ENCODE results near the gene AGBL3.
"Not testable (repeated sequence)": the region's sequence is repeated elsewhere in the genome, so short reads cannot be mapped to it uniquely, and the experiment has no call there.

DNA sequence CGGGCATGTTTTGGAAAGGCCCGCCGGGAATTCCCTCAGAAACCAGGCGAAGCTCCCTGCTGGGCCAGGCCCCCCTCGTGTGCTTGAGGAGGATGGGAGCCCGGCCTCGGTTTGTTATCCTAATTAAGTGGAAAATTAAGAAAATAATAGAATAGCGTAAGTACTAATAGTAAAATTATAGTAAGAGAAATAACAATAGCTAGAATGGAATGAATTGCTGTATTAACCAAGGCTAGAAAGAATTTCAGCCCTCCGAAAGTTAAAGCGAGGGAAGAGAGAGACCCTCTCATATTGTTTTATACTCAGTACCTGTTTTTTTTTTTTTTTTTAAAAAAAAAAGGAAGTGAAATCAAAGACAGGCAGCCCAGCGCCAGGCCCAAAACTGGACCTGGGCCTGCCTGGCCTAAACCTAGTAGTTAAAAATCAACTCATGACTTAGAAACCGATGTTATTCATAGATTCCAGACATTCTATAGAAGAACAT, 184.7 kb downstream of the AGBL3 start:
- not testable (repeated sequence) for TF ChIP-seq SP1 (IDR thresholded peaks at IDR 0.05); TARDBP (IDR thresholded peaks at IDR 0.05); FOXA1 (IDR thresholded peaks at IDR 0.05); FOXM1 (IDR thresholded peaks at IDR 0.05; ENCODE audit: borderline replicate concordance); FOXK2 (IDR thresholded peaks at IDR 0.05); HDGF (IDR thresholded peaks at IDR 0.05; ENCODE audit: borderline replicate concordance); BHLHE40 (IDR thresholded peaks at IDR 0.05; ENCODE audit: borderline replicate concordance); ZNF384 (IDR thresholded peaks at IDR 0.05); SUZ12 (IDR thresholded peaks at IDR 0.05); NFRKB (IDR thresholded peaks at IDR 0.05)
- peak; percentile 84 for TF ChIP-seq L3MBTL2 (conservative IDR thresholded peaks at IDR 0.05)

All from HEK293T (cell line).